Hematopoietic multipotent progenitor cell treated with erythropoietin and hydrocortisone succinate and interleukin-3 and kit ligand, for 4 days (in vitro differentiated cells): Measurements from ENCODE around the gene CA4.
A peak's percentile ranks its signal among the peaks of the same experiment; 100 is the strongest.
"Not testable (repeated sequence)": the region's sequence is repeated elsewhere in the genome, so short reads cannot be mapped to it uniquely, and the experiment has no call there.

ENCODE experiments used
- DNase-seq: peaks from one replicate; pipeline ENCODE4 v3.0.0-alpha.2; 2015

Gene CA4

DNA sequence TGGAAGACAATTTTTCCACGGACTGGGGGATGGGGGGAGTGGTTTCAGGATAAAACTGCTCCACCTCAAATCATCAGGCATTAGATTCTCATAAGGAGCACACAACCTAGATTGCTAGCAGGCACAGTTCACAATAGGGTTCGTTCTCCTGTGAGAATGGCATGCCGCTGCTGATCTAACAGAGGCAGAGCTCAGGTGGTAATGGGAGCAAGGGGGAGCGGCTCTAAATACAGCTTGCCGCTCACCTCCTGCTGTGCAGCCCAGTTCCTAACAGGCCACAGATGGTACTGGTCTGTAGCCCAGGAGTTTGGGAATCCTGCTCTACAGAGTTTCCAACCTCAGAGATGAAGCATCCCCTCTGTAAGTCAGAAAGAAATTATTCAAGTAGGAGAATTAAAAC lies 27.0 kb downstream of the CA4 start:
- DNase-seq: not testable (repeated sequence)

DNA sequence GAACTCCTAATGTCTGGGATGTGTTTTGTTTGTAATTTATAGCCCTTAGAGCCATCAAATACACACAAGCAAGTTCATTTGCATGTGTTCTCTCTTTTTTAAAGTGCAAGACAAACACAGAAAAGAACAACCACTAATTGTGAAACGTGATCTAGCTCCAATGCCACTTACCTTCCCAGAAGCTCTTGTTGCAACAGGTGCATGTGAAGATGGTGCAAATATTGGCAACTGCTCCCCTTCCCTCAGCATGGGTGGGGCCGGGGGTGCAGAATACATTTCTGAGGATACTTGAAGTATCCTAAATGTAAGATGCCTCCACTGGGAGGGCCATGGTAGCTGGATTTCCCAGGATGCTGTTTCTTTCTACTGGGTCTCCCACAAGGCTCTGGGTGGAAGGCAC lies 28.4 kb downstream of the CA4 start:
- not testable (repeated sequence) for DNase-seq

DNA sequence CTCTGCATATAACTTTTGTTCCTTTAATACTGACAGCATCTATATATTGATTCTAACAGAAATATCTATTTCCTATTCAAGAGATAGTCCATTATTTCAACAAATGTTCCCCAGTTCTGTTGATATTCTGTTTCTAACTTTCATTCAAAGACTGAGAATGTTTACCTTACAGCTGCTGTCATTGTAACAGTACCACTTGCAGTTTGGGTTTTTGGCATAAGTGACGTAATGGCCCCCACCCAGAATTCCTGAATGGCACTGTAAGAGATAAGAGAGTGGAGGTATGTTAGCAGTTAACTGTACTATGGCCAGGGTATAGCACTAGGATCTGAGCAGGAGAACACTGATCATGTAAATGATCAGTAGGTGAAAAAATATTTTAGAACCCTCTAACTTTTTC lies 30.6 kb downstream of the CA4 start:
- not testable (repeated sequence) for DNase-seq

DNA sequence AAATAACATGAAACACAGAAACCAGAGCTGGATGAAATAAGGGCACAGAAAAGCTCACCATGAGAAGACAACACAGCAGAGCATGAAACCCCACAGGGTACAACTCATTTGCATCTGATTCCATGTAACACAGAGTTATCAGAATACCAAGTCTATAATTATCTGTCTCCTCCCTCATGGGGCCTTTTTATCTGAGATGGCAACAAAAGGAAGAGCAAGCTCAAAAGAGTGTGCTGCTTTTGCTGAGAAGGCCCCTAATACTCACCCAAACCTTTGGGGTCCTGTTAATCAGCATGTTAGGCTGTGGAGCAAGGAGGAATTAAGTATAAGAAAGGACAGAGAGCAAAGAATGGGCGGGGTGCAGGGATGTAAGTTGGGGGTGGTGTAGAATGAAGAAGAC lies 36.6 kb downstream of the CA4 start:
- DNase-seq: not testable (repeated sequence)

DNA sequence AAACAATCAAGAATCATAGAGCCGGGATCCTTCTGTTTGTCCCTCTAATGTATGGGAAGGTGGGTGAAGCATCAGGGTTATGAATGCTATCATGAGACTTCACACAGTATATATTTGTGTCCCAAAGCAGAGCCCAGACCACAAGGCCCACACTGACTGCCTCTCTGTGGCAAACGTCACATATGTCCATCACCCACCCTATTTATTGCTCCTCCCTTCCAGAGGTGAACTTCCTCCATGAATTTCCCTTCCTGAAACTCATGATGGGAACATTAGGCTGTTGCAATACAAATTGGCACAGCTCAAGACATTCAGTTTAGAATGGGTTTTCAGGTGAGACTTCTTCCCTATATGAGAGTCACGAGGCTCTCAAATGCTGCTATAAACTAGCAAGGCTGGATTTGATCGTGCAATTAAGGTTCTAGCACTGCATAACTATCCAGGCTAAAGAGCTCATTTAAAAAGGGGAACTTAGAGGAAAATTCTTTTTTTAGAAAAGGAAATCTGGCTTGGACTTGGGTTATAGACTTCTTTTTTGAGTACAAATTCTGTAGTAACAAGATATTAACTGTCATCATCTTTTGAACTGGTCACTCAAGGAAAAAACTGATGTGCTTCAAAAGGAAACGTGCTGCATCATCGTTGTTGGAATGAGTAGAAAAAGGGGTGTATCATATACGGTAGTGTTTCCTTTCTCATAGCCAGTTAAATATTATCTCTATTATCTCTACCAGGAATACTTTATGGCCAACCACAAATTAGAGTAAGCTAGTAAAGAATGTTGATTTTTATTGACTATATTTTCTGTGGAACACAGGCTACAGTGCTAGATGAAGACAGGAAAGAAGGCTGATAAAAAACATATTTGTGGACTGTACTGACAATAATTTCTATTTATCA lies 37.3 kb downstream of the CA4 start:
- DNase-seq: peak; percentile 60

DNA sequence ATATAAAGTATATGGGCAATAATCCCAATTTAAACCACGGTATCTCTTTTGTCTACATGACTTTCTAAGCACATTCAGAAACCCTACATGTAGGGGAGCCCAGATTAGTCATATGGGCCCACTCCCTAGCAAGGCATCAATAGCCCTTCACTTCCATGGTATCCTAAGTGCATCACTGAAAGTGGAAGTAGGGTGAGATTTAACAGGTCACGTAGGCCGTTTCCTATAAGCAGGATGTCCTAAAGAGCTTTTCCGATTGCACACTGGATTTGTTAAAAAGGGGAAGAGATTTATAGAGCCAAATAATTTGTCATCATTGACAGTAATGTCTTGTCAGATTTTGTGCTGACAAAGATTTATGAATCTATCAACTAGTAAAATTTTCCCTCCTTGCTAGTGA lies 39.0 kb downstream of the CA4 start:
- DNase-seq: no peak

DNA sequence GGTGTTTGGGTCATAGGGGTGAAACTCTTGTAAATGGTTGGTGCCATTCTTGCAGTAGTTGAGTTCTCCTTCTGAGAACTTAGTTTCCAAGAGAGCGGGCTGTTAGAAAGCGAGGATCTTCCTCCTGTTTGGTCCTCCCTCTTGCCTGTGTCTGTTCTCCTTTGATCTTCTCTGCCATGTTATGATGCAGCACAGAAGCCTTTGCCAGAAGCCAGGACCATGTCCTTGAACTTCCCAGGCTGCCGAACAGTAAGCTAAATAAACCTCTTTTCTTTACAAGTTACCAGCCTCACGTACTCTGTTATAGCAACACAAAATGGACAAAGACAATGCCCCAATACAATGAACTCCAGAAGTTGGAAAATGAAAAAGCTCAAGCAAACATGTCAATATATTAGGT lies 40.3 kb downstream of the CA4 start:
- DNase-seq: not testable (repeated sequence)

DNA sequence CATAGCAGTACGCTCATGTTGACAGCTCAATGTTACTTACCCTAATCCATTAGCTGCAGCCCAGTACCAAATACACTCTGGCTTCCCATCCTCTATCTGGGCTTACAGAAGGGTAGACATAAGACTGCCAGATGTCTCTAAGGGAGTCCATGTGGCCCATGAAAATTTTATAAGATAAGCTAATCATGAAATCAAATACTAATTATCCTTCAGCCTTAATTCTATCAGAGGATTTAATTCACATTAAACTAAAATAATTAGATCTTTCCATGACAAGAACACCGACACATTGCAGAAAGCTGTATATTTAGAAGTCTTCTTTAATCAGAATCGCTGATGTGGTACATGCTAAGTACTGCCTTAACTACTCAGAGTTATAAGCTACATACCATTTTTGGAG lies 43.3 kb downstream of the CA4 start:
- not testable (repeated sequence) for DNase-seq

DNA sequence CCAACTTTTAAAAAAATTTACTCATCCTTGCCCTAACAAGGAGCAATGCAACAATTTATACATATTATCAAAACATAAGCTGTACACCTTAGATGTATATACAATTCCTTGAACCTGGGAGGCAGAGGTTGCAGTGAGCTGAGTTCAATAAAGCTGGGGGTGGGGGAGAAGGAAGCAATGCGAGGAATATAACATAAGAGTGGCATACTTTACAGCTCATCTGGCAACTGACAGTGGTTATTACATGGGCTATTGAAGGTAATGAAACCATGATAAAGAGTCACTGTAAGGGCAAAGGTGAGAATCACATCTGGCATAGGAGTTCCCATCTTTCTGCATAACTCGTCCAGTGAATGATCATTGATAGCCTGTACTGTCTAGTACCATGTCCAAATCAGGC lies 43.7 kb downstream of the CA4 start:
- DNase-seq: no peak

DNA sequence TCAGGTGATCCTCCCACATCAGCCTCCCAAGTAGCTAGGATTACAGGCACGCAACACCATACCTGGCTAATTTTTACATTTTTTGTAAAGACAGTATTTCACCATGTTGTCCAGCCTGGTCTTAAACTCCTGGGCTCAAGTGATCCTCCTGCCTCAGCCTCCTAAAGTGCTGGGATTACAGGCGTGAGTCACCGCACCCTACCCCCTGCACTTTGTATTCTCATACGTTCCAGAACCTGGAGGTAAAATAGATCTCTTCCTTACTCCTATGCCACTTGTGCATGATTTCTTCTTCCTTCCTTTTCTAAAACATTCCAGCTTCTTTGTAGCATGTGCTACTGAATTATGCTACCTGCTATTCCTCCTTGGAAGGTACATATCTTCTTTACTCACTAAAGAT lies 44.4 kb downstream of the CA4 start:
- DNase-seq: not testable (repeated sequence)

DNA sequence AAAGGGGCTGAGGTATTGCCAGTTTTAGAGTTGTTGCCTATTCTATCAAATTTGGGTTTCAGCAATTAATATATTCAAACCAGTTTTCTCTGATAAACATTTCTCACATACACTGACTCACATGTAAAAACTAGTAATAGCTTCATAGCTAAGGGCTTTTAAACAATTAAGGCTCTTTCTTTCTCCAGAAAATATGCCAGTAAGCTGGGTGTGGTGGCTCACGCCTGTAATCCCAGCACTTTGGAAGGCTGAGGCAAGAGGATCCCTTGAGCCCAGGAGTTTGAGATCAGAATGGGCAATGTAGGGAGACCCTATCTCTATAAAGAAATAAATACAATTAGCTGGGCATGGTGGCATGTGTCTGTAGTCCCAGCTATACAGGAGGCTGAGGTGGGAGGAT lies 48.9 kb downstream of the CA4 start:
- DNase-seq: not testable (repeated sequence)

DNA sequence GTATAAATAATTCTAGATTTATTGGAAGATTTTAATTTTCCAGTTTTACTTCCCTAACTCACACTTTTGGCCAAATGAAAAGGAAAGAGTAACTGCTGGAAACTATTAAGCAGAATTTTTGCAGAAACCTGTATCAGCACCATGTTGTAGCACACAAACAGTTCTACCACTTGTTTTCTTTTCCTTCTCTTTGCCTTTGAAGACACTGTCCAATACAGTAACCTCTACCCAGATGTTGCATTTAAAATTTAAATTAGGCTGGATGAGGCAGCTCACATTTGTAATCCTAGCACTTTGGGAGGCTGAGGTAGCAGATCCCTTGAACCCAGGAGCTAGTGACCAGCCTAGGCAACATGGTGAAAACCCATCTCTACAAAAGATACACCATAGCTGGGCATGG lies 56.0 kb downstream of the CA4 start:
- DNase-seq: not testable (repeated sequence)

DNA sequence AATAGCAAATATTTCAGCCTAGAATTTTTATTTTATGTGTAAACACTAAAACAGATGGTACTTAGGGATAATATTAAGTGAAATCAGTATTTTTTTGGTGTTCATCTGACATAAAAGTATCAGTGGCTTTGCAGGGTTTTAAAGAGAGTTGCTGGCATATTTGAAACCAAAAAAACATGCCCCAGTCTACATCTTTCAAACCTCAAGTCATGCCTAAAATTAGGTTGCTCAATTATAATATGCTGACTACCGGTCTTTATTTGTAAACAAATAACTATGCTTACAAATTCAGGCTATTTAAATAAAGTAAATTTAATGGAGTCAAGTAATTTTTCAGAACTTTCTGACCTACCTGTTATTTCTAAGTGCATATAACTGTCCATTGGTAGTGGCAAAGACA lies 58.5 kb downstream of the CA4 start:
- not testable (repeated sequence) for DNase-seq
